ENCODE results near the gene ZNF235.

The ZNF235 gene

GRCh38 chr19:44304659-44305193, at the start of gene ZNF235:
Gene ZNF235 (minus strand): TSS chr19:44305025. CDS start chr19:44303404, 1,621 bp downstream.
- ATAC-seq: peak; percentile 99
- TF ChIP-seq CSRNP3 (CRISPR knock-in tag; IDR thresholded peaks at IDR 0.05) (no peak), ZNF70 (CRISPR knock-in tag; IDR thresholded peaks at IDR 0.05) (peak; percentile 65)

DNA sequence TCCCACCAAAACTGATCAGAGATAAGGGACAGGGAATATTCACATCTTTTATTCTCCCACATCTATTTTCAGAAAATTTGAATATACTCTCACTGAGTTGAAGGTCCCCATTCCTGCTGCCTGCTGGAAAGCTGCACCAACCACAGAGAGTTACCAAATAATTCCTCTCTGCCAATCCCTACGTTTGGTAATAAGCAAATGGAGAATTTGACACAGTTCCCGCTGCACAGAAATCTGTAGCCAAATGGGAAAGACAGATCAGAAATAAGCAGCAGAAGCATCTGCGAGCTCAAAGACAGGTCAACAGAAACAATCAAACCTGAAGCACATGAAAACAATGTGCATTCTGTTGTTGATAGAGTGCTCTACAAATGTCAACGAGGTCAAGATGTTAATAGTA, 41.7 kb upstream of the ZNF235 start:
- no peak for ATAC-seq
- TF ChIP-seq ZC3H10 (CRISPR knock-in tag; IDR thresholded peaks at IDR 0.05) (no peak), ZNF565 (CRISPR knock-in tag; conservative IDR thresholded peaks at IDR 0.05; ENCODE audit: low read depth) (no peak), ZNF8 (CRISPR knock-in tag; IDR thresholded peaks at IDR 0.05) (no peak), TOX (CRISPR knock-in tag; IDR thresholded peaks at IDR 0.05; ENCODE audit: borderline replicate concordance) (no peak), ISL1 (CRISPR knock-in tag; IDR thresholded peaks at IDR 0.05) (no peak), CREB5 (CRISPR knock-in tag; IDR thresholded peaks at IDR 0.05; ENCODE audit: low read depth) (no peak)

DNA sequence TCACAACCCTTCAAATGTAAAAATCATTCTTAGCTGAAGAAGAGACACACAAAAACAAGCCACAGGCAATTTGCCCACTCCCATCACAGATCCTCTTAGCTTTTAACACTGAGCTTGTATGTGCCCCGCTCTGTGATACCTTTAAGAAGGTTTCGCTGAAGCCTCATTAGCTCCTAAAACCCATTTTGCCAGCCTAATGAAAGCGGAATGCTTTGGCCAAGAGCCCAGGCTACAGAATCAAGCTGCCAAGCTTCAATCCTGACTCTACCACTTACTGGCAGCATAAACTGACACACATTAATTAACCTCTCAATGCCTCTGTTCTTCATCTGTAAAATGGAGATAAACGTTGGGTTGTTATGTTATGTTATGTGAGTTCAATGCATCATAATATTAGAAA, 41.1 kb upstream of the ZNF235 start:
- ATAC-seq: no peak
- TF ChIP-seq CSRNP3 (CRISPR knock-in tag; IDR thresholded peaks at IDR 0.05): no peak
- no peak for TF ChIP-seq CREB5 (CRISPR knock-in tag; IDR thresholded peaks at IDR 0.05; ENCODE audit: low read depth)

- ATAC-seq: no peak
- no peak for TF ChIP-seq ZC3H10 (CRISPR knock-in tag; IDR thresholded peaks at IDR 0.05)
Observed at GRCh38 chr19:44344255-44344654, 39.4 kb upstream of the ZNF235 start.

GRCh38 chr19:44341794-44342193, 37.0 kb upstream of the ZNF235 start:
- ATAC-seq: no peak
- TF ChIP-seq, protein P1, sequence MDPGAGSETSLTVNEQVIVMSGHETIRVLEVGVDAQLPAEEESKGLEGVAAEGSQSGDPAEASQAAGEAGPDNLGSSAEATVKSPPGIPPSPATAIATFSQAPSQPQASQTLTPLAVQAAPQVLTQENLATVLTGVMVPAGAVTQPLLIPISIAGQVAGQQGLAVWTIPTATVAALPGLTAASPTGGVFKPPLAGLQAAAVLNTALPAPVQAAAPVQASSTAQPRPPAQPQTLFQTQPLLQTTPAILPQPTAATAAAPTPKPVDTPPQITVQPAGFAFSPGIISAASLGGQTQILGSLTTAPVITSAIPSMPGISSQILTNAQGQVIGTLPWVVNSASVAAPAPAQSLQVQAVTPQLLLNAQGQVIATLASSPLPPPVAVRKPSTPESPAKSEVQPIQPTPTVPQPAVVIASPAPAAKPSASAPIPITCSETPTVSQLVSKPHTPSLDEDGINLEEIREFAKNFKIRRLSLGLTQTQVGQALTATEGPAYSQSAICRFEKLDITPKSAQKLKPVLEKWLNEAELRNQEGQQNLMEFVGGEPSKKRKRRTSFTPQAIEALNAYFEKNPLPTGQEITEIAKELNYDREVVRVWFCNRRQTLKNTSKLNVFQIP (CRISPR knock-in tag; IDR thresholded peaks at IDR 0.05; ENCODE audit: borderline replicate concordance, low read depth): no peak
- TF ChIP-seq OSR1 (CRISPR knock-in tag; IDR thresholded peaks at IDR 0.05) (no peak), GLIS3 (CRISPR knock-in tag; IDR thresholded peaks at IDR 0.05) (no peak), TCF4 (CRISPR knock-in tag; IDR thresholded peaks at IDR 0.05; ENCODE audit: borderline replicate concordance) (no peak), SNAI2 (CRISPR knock-in tag; IDR thresholded peaks at IDR 0.05) (no peak), PPARA (CRISPR knock-in tag; IDR thresholded peaks at IDR 0.05; ENCODE audit: borderline replicate concordance) (no peak), CSRNP3 (CRISPR knock-in tag; IDR thresholded peaks at IDR 0.05) (no peak), ESRRG (CRISPR knock-in tag; IDR thresholded peaks at IDR 0.05) (no peak), ZC3H10 (CRISPR knock-in tag; IDR thresholded peaks at IDR 0.05) (no peak), CREB5 (CRISPR knock-in tag; IDR thresholded peaks at IDR 0.05; ENCODE audit: low read depth) (no peak), CSDC2 (CRISPR knock-in tag; IDR thresholded peaks at IDR 0.05) (no peak), ZNF565 (CRISPR knock-in tag; conservative IDR thresholded peaks at IDR 0.05; ENCODE audit: low read depth) (no peak)
- TF ChIP-seq, protein P2, sequence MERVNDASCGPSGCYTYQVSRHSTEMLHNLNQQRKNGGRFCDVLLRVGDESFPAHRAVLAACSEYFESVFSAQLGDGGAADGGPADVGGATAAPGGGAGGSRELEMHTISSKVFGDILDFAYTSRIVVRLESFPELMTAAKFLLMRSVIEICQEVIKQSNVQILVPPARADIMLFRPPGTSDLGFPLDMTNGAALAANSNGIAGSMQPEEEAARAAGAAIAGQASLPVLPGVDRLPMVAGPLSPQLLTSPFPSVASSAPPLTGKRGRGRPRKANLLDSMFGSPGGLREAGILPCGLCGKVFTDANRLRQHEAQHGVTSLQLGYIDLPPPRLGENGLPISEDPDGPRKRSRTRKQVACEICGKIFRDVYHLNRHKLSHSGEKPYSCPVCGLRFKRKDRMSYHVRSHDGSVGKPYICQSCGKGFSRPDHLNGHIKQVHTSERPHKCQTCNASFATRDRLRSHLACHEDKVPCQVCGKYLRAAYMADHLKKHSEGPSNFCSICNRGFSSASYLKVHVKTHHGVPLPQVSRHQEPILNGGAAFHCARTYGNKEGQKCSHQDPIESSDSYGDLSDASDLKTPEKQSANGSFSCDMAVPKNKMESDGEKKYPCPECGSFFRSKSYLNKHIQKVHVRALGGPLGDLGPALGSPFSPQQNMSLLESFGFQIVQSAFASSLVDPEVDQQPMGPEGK (CRISPR knock-in tag; IDR thresholded peaks at IDR 0.05; ENCODE audit: borderline replicate concordance): no peak
- TF ChIP-seq, protein P3, sequence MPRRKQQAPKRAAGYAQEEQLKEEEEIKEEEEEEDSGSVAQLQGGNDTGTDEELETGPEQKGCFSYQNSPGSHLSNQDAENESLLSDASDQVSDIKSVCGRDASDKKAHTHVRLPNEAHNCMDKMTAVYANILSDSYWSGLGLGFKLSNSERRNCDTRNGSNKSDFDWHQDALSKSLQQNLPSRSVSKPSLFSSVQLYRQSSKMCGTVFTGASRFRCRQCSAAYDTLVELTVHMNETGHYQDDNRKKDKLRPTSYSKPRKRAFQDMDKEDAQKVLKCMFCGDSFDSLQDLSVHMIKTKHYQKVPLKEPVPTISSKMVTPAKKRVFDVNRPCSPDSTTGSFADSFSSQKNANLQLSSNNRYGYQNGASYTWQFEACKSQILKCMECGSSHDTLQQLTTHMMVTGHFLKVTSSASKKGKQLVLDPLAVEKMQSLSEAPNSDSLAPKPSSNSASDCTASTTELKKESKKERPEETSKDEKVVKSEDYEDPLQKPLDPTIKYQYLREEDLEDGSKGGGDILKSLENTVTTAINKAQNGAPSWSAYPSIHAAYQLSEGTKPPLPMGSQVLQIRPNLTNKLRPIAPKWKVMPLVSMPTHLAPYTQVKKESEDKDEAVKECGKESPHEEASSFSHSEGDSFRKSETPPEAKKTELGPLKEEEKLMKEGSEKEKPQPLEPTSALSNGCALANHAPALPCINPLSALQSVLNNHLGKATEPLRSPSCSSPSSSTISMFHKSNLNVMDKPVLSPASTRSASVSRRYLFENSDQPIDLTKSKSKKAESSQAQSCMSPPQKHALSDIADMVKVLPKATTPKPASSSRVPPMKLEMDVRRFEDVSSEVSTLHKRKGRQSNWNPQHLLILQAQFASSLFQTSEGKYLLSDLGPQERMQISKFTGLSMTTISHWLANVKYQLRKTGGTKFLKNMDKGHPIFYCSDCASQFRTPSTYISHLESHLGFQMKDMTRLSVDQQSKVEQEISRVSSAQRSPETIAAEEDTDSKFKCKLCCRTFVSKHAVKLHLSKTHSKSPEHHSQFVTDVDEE (CRISPR knock-in tag; IDR thresholded peaks at IDR 0.05): no peak

All from SK-N-SH treated with all-trans-retinoic acid at 6 μM for 48 hours (cell line).